Kidney (tissue), 14 donors: ENCODE results near the gene BRI3BP. TPM values are rescaled to one million over a fixed set of nuclear protein-coding genes. Genes with fewer than 3 reads are reported as not detected.

Source experiments
- DNase-seq, 5 donors: peaks; one replicate each; pipeline ENCODE4 v3.0.0-alpha.2; 2013 to 2020
- FAIRE-seq: peaks from 2 replicates; lab custom pipeline; 2012; peaks lifted over from hg19 to GRCh38; lab: Jason Lieb, UNC
- H3K27ac ChIP-seq, 2 donors: one replicate each; pipeline ENCODE4 v1.7.0; 2013; ENCODE audit warnings: low read depth in 2 of 2, low read length in 2 of 2, inconsistent platforms in 1 of 2
- H3K27me3 ChIP-seq: one replicate; pipeline ENCODE4 v1.7.1; 2013; ENCODE audit warnings: low read length, inconsistent platforms; ENCODE audit not compliant: control insufficient read depth, insufficient read depth
- H3K36me3 ChIP-seq, 3 donors: one replicate each; pipeline versions ENCODE4 v1.7.0 to v1.7.1; 2013; ENCODE audit warnings: low read length in 3 of 3, control low read depth in 1 of 3, inconsistent platforms in 1 of 3; ENCODE audit not compliant: insufficient read depth in 3 of 3, control insufficient read depth in 2 of 3
- H3K4me1 ChIP-seq, 3 donors: one replicate each; pipeline versions ENCODE4 v1.7.0 to v1.7.1; 2013; ENCODE audit warnings: low read length in 3 of 3, inconsistent platforms in 1 of 3, low read depth in 1 of 3; ENCODE audit not compliant: control insufficient read depth in 2 of 3, insufficient read depth in 2 of 3
- H3K4me3 ChIP-seq, 3 donors: one replicate each; pipeline versions ENCODE4 v1.7.0 to v1.8.1; 2013; ENCODE audit warnings: low read length in 3 of 3, control low read depth in 1 of 3, inconsistent platforms in 1 of 3
- H3K9ac ChIP-seq, 3 donors: one replicate each; pipeline versions ENCODE4 v1.7.0 to v1.7.1; 2013; ENCODE audit warnings: low read length in 3 of 3, control low read depth in 1 of 3, inconsistent platforms in 1 of 3
- H3K9me3 ChIP-seq, 3 donors: one replicate each; pipeline versions ENCODE4 v1.7.0 to v1.7.1; 2013; ENCODE audit warnings: low read length in 3 of 3, control low read depth in 1 of 3, inconsistent platforms in 1 of 3; ENCODE audit not compliant: control insufficient read depth in 2 of 3, insufficient read depth in 1 of 3
- CTCF ChIP-seq: IDR thresholded peaks from 3 replicates; pipeline ENCODE4 v1.5.1; 2012; ENCODE audit warnings: mild to moderate bottlenecking, moderate library complexity, borderline replicate concordance; ENCODE audit not compliant: insufficient read depth; ENCODE audit errors: extremely low read depth
- intact Hi-C: fragments of 100-400 bp; cut with DNase I; formaldehyde crosslinking; loops from one replicate; pipeline ENCODE4 v1.11.1; 2022
- polyA plus RNA-seq: library from polyadenylated mRNA; stranded (reverse); fragments of 350-450 nt; fragmentation: Illumina TruSeq; extraction: RNeasy Lipid Tissue Mini Kit (QIAGEN cat#74804); gene quantifications from one replicate; pipeline ENCODE4 v1.2.3, GENCODE V29; 2014; ENCODE audit warnings: low read depth, low replicate concordance; ENCODE audit not compliant: insufficient read depth
- total RNA-seq: library from RNA; stranded (reverse); fragmentation: NEBNext Ultra II Directional; extraction: Animal tissue kit (Norgen Biotek cat#: 25700); gene quantifications from one replicate; pipeline ENCODE4 v1.2.1, GENCODE V29; 2021
- donor health status: control.
- donor health status: control.
- donor health status: control.
- donor health status: control.
- donor health status: control.
- donor health status: DM: yes; HTN: yes; CAD: no.
- donor health status: Normal renal cell carcinoma (clear cell type).

BRI3BP gene
- total and polyA plus RNA-seq, 2 donors from 2014 or later = 6.8 to 8.8 TPM

GRCh38 chr12:125079084-125079483 lies 85.6 kb downstream of the BRI3BP start:
- H3K27me3 ChIP-seq = no peaks in the 10 kb centered on the region
- DNase-seq = no peak
- H3K4me3 ChIP-seq = no peak overlapping the region
- H3K36me3 ChIP-seq = peaks cover 0 to 3% (median 2%) of the 10 kb centered on the region in 3 donors
- no peaks in the 10 kb centered on the region for H3K4me1 ChIP-seq
- no peaks in the 10 kb centered on the region for H3K9me3 ChIP-seq
- no peak overlapping the region for H3K9ac ChIP-seq
- no peak for FAIRE-seq
- H3K27ac ChIP-seq = no peak overlapping the region
- TF ChIP-seq CTCF = no peak
- intact Hi-C loops = no loop called here

GRCh38 chr12:125079648-125080645 lies 86.5 kb downstream of the BRI3BP start:
- H3K27me3 ChIP-seq = no peaks in the 10 kb centered on the region
- H3K9ac ChIP-seq = no peak overlapping the region
- FAIRE-seq (no peak), DNase-seq (no peak)
- no peak for TF ChIP-seq CTCF
- no peak overlapping the region for H3K27ac ChIP-seq
- H3K4me1 ChIP-seq = no peaks in the 10 kb centered on the region
- H3K36me3 ChIP-seq = peaks cover 0 to 3% (median 2%) of the 10 kb centered on the region in 3 donors
- H3K4me3 ChIP-seq = no peak overlapping the region
- H3K9me3 ChIP-seq = no peaks in the 10 kb centered on the region
- intact Hi-C loops = no loop called here

Other genes with a start within 250 kb of the BRI3BP start
- gene SCARB1, start 129.8 kb upstream of the BRI3BP start, total RNA-seq = 13.2 TPM
- 12.3 TPM for gene SCARB1, start 129.8 kb upstream of the BRI3BP start, polyA plus RNA-seq
- 1,132 TPM for gene UBC, start 79.0 kb upstream of the BRI3BP start, total RNA-seq
- 952 TPM for gene UBC, start 79.0 kb upstream of the BRI3BP start, polyA plus RNA-seq
- 20.3 TPM for gene DHX37, start 4.5 kb upstream of the BRI3BP start, total RNA-seq
- gene DHX37, start 4.5 kb upstream of the BRI3BP start, polyA plus RNA-seq = 6.1 TPM
- 20.9 TPM for gene AACS, start 71.8 kb downstream of the BRI3BP start, total RNA-seq
- gene AACS, start 71.8 kb downstream of the BRI3BP start, polyA plus RNA-seq = 20.9 TPM
- 0.60 TPM for gene TMEM132B, start 192.7 kb downstream of the BRI3BP start, total RNA-seq
- gene TMEM132B, start 192.7 kb downstream of the BRI3BP start, polyA plus RNA-seq = 0.06 TPM